SW 1271 (cell line): ENCODE data around the gene STRN4.

Source experiments
- DNase-seq, 2 experiments: peaks; one replicate each; lab custom pipeline; 2025; lab: John Stamatoyannopoulos, UW

Gene STRN4

DNA sequence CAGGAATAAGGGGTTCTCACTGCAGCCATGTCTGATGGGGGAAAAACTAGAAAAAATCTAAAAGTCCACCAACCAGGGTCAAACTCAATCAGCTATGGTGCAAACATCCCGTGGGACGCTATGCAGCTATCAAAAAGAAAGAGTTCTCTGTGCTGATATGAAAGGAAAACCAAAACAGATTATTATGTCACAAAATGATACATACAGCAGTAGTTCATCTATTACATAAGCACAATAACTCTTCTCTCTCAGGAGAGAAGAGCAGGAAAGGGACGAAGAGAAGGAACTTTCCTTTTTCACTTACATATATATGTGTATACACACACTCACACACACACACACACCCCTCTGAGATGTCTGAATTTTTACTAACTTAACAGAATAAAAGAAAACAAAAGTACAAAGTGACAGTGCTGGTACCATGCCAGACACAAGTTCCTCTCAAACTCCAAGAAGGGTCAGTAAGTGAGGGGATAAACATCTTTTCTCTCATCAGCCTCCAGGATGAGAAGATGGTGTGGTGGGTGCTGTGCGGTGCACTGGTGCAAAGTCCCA, 3.2 kb downstream of the STRN4 start:
- no peak for DNase-seq

DNA sequence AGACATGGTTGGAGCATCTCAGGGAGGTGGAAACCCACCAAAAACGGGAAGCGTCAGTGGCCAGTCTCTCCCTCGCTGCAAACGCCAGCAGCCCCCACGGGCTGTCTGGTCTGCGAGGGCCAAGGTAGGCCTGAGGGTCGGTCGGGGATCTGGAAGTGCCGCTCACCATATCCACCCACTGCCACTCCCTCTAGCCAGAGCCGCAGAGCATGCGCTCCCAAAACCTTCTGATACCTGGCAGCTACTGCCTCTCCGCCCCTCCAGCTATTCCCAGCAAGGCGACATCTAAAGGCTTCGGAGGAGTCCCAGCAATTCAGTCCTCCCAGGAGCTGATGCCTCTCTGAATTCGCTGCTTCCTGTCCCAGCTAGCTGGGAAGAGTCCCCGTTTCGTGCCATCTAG, 4.8 kb downstream of the STRN4 start:
- no peak for DNase-seq

- DNase-seq, result no peak
Measured at GRCh38 chr19:46739290-46739771, 6.9 kb downstream of the STRN4 start.

DNA sequence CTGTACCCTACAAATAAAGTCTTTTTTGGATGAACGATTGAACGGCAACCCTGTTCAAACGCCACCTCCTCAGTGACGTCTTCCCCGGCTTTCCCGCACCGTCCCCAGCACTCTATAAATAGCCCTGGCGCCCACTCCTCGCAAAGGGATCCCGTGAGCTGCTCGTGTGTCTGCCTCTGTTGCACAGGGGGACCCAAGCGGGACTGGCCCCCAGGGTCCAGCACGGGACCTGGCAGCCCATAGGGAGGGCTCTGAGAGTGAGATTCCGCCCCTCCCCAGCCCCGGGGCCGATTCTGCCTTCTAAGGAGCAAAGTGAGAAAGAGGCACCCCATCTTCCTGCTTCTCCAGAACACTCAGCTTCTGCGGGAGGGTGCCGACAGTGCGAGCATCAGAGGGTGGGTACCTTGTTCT, 8.5 kb downstream of the STRN4 start:
- DNase-seq, result no peak

GRCh38 chr19:46737298-46737654, 9.0 kb downstream of the STRN4 start:
- no peak for DNase-seq

DNA sequence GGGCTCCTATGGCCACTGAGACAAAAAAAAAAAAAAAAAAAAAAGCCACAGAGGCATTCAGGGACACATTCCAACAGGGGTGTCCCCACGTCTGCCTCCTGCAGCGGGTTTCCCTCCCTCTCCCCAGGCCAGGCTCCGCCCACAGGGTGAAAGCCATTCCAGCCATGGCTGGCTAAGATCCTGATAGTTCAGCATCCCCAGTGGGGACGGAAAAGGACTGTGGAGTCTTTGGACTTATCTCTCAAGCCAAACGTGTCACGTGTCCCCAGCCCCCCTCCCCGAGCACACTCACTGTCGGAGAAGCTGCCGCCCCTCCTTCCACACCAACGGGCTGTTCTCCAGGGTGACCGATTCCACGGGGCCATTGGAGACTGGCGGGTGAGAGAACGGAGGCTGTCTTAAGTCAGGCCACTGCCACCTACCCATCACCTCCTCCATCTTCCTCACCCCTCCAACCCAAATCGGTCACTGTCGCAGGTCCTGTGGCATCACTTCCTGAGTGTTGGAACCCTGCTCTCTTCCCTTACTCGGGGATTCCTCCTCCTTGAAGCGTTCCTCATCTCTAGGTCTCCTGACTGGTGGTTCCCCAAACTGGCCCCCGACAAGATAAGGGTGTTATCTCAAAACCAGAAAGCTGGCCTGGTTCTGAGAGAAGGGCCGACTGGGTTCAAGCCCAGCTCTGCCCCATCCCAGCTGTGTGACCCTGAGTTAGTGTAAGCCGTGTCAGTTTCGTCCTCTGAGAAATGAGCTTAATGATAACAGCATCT, 9.5 kb downstream of the STRN4 start:
- DNase-seq, result no peak

GRCh38 chr19:46733690-46734292, 12.5 kb downstream of the STRN4 start:
- no peak for DNase-seq

DNA sequence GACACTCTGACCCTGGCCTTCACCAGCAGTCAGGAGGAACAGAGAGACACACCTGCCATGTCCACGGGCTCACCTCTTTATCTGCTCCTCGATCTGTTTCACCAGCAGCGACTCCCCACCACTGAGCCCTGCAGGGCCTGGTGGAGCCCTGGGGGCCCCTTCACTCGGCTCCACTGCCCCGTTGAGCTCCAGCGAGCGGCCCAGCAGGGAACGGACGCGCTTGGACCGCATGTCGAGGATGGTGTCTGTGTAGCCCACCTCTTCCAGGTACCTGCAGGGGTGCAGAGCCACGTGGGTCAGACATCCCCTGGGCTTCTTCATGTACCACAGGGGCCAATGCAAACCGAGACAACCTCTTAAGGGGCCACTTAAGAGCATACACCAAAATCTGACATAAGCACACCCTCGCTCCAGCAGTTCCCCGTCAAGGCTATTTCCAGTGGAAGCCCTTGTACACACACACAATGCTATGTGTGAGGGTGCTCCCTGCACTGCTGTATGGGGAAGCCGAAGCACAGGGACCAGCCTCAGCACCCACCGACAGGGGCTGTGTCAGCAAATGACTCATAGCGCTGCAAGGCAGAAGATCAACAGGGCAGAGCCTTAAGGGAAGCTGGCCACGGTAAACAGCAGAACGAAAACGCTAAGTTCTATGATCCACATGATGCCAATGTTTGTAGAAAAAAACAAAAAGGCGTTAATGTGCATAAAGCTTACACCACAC, 13.1 kb downstream of the STRN4 start:
- DNase-seq, result no peak

GRCh38 chr19:46732172-46732938, 13.9 kb downstream of the STRN4 start:
- no peak for DNase-seq

- DNase-seq, result no peak
Measured at GRCh38 chr19:46731584-46731983, 14.7 kb downstream of the STRN4 start.

DNA sequence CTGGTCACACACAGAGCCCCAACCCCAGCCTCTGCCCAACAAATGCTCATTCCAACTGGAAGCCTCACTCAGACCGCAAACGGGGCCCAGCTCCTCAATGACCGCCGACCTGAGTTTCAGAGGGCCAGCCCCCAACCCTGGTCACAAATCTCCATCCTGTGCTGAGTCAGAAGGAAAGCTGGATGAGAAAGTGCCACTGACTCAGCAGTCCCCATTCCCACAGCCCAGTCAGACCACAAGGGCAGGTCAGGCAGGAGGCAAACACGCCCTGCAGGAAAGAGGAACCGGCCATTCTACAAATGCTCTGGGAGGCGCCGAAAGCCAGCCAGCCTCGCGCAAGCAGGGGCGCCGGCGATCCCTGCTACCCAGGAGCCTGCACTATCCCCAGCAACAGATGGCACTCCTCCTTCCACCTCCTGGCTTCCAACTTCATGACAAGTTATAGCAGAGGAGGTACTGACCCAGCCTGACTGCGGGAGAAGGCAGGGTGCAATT, 15.2 kb downstream of the STRN4 start:
- DNase-seq, result peak in 1 of 2 experiments; percentile 10

GRCh38 chr19:46730595-46730994, 15.7 kb downstream of the STRN4 start:
- no peak for DNase-seq

- no peak for DNase-seq
Measured at GRCh38 chr19:46730187-46730586, 16.1 kb downstream of the STRN4 start.

DNA sequence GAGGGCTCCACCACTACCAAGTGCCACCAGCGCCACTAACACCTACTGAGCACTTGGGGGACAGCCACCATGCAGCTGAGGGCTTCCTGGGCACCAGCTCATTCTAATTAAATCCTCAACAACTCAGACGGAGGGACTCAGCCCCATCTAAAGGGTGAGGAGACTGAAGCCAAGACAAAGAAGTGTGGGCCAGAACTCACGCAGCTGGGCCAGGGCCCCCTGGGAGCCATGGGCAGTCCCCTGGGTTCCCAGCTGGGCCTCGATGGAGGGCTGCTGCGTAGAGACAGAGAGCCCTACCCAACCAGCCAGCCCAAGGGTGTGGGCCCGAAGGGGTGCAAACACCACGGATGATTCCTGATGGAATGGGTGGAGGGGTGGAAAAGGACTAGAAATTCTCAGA, 16.6 kb downstream of the STRN4 start:
- DNase-seq, result no peak

DNA sequence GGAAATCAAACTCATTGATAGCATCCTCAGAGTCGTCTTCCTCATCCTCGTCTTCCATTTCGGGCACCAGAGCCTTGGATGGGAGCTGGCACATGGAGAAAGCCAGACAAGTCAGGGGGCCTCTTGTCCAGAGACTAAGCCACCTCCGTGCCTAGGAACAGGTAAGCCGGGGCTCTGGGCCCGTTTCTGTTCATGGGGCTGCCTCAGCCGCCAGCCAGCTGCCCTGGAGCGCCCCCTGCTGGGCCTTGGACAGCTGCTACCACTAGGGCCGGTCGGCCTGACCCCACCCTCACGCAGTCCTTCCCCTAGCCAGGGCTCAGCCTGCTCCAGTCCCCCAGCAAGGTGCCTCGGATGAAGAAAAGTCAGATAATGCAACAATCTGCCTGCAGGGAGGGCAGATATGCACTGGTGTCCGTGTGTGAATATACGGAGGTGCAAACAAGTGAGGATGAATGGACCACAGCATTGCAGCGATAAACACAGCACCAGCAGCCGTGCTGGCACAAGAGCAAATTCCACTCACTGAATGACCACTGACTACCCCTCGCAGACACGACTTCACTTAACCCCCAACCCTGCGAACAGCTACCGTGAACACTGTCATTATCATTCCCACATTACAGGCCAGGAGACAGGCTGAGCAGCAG, 17.4 kb downstream of the STRN4 start:
- DNase-seq, result peak in 1 of 2 experiments; percentile 20

DNA sequence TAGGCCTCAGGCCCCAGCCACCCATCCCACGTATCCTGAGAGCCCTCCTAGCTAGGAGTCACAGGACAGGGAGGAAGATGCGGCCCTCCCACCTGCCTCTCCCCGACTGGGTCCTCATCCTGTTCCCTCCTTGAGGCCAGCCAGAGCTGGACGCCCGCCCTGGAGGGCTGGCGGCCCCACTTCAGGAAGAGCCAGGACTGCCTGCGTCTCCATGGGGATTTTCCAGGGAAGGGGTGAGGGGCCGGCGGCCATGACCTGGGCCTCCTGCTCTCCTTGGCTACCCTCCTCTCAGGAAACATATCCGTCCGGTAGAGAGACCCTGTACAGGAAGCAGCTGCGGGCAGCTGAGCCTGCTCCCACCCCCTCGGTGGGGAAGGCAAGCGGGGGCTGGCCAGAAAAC, 18.0 kb downstream of the STRN4 start:
- DNase-seq, result no peak

- DNase-seq, result no peak
Measured at GRCh38 chr19:46727757-46728156, 18.5 kb downstream of the STRN4 start.

GRCh38 chr19:46726971-46727501, 19.2 kb downstream of the STRN4 start:
- DNase-seq, result no peak

DNA sequence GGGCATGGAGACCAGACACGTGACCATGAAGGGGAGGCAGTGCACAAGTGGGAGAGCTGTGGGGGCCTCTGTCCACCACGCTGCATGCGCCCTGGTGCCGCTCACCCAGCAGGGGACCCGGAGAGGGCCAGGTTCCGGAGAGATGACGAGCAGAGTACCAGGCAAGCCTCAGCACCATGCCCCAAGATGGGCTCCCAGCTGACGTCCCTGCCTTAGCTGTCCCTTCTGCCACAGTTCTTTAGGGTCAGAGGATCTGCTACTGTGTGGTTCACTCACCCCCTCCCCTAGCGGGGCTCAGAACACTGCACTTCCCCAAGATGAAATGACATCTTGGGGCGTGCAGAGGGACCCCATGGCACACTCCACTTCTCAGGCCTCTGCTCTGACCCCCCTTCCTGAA, 19.7 kb downstream of the STRN4 start:
- no peak for DNase-seq

DNA sequence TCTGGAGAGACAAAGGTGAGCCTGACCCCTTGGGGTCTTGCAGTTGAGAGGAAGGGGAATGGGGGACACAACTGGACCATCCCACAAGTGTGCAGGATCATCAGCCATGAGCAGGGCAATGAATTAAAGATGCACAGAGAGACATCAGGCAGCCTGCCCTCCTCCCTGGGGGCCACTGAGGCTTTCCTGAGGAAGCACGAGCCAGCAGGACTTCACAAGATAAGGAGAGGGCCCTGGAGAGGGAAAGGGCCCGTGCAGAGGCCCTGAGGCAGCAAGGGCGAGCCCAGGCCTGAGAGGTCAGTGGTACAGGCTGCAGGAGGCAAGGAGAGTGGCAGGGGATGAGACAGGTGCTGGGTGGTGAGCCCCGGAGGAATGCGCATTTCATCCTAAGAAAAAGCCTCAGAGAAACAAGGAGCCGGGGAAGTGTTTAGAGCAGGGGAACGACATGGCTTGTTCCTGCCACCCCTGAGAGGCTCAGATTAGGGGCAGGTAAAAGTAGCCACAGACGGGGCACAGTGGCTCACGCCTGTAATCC, 20.3 kb downstream of the STRN4 start:
- DNase-seq, result no peak
